Suprapubic skin (tissue), 4 donors: ENCODE measurements around the gene RAB18. TPM values are rescaled to one million over a fixed set of nuclear protein-coding genes. Genes with fewer than 3 reads are reported as not detected.

Experiments
- DNase-seq, 2 donors: peaks; one replicate each; pipeline ENCODE4 v3.0.0-alpha.2; 2019; ENCODE audit warnings: low spot score in 2 of 2
- H3K27ac ChIP-seq: fragments of 200-600 bp; sonication (generic); one replicate; pipeline ENCODE4 v1.5.1; 2019
- H3K27me3 ChIP-seq: fragments of 200-600 bp; sonication (generic); one replicate; pipeline ENCODE4 v1.5.1; 2019
- H3K36me3 ChIP-seq: fragments of 200-600 bp; sonication (generic); one replicate; pipeline ENCODE4 v1.5.1; 2019
- H3K4me1 ChIP-seq: fragments of 200-600 bp; sonication (generic); one replicate; pipeline ENCODE4 v1.5.1; 2019
- H3K4me3 ChIP-seq: fragments of 200-600 bp; sonication (generic); one replicate; pipeline ENCODE4 v1.5.1; 2019; ENCODE audit warnings: mild to moderate bottlenecking
- H3K9me3 ChIP-seq: fragments of 200-600 bp; sonication (generic); one replicate; pipeline ENCODE4 v1.5.1; 2019
- EP300 ChIP-seq: sonication (generic); formaldehyde crosslinking; IDR thresholded peaks from one replicate; pipeline ENCODE4 v1.6.1; 2017; ENCODE audit warnings: antibody characterized with exemption
- POLR2A ChIP-seq, 2 donors: fragments of 450-650 bp; IDR thresholded peaks; one replicate each; pipeline ENCODE4 v1.6.1; 2017; ENCODE audit warnings: antibody characterized with exemption in 2 of 2, mild to moderate bottlenecking in 2 of 2, moderate library complexity in 2 of 2
- POLR2AphosphoS5 ChIP-seq, 3 donors: sonication (generic); formaldehyde crosslinking; IDR thresholded peaks; one replicate each; pipeline ENCODE4 v1.6.1; 2017; ENCODE audit warnings: antibody characterized with exemption in 3 of 3
- WGBS: methylation state at CpG from one replicate; pipeline ENCODE4 v1.1.5; 2018; 5-methylcytosine and 5-hydroxymethylcytosine counted together
- total RNA-seq, 4 donors: library from RNA; depleted of rRNA; stranded (reverse); fragments of >200 nt; gene quantifications; one replicate each; pipeline ENCODE4 v1.1.0, GENCODE V29; 2016
- TF ChIP-seq, protein P1 (sequence below), 2 donors: fragments of 200-600 bp in 1 of 2; fragments of 450-650 bp in 1 of 2; sonication (generic) in 1 of 2; IDR thresholded peaks; one replicate each; pipeline ENCODE4 v1.5.1; 2016 to 2019; ENCODE audit warnings: antibody characterized with exemption in 2 of 2, mild to moderate bottlenecking in 1 of 2, moderate library complexity in 1 of 2

RAB18 gene
- total RNA-seq, 4 donors from 2014 or later: 50.1 to 78.1 (median 65.2) TPM

GRCh38 chr10:27529010-27529783, 25.1 kb downstream of the RAB18 start:
- TF ChIP-seq POLR2AphosphoS5 (IDR thresholded peaks at IDR 0.05) (no peak), EP300 (no peak), POLR2A (IDR thresholded peaks at IDR 0.05) (no peak)
- TF ChIP-seq, protein P1, sequence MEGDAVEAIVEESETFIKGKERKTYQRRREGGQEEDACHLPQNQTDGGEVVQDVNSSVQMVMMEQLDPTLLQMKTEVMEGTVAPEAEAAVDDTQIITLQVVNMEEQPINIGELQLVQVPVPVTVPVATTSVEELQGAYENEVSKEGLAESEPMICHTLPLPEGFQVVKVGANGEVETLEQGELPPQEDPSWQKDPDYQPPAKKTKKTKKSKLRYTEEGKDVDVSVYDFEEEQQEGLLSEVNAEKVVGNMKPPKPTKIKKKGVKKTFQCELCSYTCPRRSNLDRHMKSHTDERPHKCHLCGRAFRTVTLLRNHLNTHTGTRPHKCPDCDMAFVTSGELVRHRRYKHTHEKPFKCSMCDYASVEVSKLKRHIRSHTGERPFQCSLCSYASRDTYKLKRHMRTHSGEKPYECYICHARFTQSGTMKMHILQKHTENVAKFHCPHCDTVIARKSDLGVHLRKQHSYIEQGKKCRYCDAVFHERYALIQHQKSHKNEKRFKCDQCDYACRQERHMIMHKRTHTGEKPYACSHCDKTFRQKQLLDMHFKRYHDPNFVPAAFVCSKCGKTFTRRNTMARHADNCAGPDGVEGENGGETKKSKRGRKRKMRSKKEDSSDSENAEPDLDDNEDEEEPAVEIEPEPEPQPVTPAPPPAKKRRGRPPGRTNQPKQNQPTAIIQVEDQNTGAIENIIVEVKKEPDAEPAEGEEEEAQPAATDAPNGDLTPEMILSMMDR (IDR thresholded peaks at IDR 0.05): no peak
- Histone ChIP-seq H3K4me1 (peaks cover 28% of the 10 kb centered on the region), H3K36me3 (peaks cover 4% of the 10 kb centered on the region), H3K27ac (no peak overlapping the region), H3K4me3 (no peak overlapping the region), H3K27me3 (no peaks in the 10 kb centered on the region), H3K9me3 (no peaks in the 10 kb centered on the region)
- DNase-seq: no peak
- 90% methylated on average over 3 of the region's 3 CpGs for WGBS

DNA sequence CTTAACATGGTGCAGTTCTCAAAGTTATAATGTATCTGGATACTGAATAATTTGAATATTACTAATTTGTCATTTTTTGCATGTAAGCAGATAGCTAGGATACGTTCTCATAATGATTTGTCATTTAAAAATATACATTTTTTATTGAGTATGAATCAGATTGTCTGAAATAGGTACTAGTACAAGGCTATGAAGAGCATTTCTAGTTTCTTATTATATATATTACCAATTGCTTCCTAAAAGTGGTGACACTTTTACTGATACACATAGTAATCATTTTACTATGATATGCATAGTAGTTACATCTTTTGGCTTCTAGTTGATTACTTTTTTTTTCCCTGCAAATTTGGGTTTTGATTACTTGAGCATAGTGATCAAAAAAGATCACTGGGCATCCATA, 26.4 kb downstream of the RAB18 start:
- TF ChIP-seq, protein P1 (IDR thresholded peaks at IDR 0.05): no peak
- no peak for TF ChIP-seq POLR2A (IDR thresholded peaks at IDR 0.05)
- TF ChIP-seq EP300: no peak
- TF ChIP-seq POLR2AphosphoS5 (IDR thresholded peaks at IDR 0.05): no peak
- H3K4me3 ChIP-seq: no peak overlapping the region
- DNase-seq: no peak
- H3K36me3 ChIP-seq: peaks cover 12% of the 10 kb centered on the region
- H3K27me3 ChIP-seq: no peaks in the 10 kb centered on the region
- H3K9me3 ChIP-seq: no peaks in the 10 kb centered on the region
- WGBS: 60% methylated on average over 1 of the region's 1 CpG
- no peak overlapping the region for H3K27ac ChIP-seq
- H3K4me1 ChIP-seq: peaks cover 23% of the 10 kb centered on the region

DNA sequence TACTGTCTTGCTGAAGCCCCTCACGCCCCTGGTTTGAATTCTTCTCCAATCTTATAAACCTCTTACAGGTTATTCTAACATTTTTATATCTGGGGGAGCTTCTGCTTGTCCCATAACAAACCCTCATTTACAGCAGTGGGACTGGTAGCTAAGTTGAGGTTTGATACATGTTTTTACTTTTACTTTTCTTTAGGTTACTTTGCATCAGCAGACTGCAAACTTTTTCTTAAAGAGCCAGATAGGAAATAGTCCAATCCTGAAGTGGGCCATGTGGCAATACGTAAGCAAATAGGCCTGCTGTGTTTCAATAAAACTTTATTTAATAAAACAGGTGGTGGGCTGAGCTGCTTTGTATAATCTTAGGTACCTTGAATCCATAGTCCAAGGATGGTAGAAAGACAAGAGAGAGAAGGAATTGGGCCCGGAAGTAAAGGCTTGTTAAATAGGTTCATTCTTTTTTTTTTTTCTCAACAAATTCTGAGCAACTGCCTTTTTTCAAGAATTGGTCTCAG, 27.3 kb downstream of the RAB18 start:
- Histone ChIP-seq H3K9me3 (no peaks in the 10 kb centered on the region), H3K4me1 (peaks cover 14% of the 10 kb centered on the region), H3K27me3 (no peaks in the 10 kb centered on the region), H3K4me3 (no peak overlapping the region), H3K36me3 (peaks cover 15% of the 10 kb centered on the region), H3K27ac (no peak overlapping the region)
- TF ChIP-seq EP300: no peak
- TF ChIP-seq POLR2A (IDR thresholded peaks at IDR 0.05): no peak
- no peak for TF ChIP-seq POLR2AphosphoS5 (IDR thresholded peaks at IDR 0.05)
- TF ChIP-seq, protein P1 (IDR thresholded peaks at IDR 0.05): no peak
- WGBS: 91% methylated on average over 3 of the region's 3 CpGs
- DNase-seq: no peak

DNA sequence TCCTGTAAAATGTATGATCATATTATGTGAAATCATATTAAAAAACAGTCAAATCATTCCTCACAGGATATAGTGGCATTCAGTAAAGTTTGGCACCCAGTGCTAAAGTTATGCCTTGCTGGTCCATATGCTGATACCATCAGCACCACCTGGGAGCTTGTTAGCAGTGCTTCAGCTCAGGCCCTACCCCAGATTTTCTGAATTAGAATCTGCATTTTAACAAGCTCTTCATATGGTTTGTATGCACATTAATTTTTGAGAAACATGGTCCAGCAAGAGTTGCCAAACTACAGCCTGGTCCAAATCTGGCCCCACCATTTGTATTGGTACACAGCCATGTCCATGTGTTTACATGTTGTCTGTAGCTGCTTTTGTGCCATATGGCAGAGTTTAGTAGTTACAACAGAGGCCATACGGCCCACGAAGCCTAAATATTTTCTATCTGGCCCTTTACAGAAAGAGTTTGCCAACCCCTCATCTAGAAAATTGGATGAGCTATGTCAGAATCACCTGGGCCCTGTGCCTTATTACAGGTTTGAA, 30.1 kb downstream of the RAB18 start:
- H3K27me3 ChIP-seq: no peaks in the 10 kb centered on the region
- WGBS: 94% methylated on average over 2 of the region's 2 CpGs
- no peak for DNase-seq
- H3K27ac ChIP-seq: no peak overlapping the region
- no peak overlapping the region for H3K4me3 ChIP-seq
- H3K4me1 ChIP-seq: peaks cover 7% of the 10 kb centered on the region
- H3K9me3 ChIP-seq: no peaks in the 10 kb centered on the region
- peaks cover 24% of the 10 kb centered on the region for H3K36me3 ChIP-seq
- TF ChIP-seq, protein P1 (IDR thresholded peaks at IDR 0.05): no peak
- TF ChIP-seq EP300 (no peak), POLR2AphosphoS5 (IDR thresholded peaks at IDR 0.05) (no peak), POLR2A (IDR thresholded peaks at IDR 0.05) (no peak)

DNA sequence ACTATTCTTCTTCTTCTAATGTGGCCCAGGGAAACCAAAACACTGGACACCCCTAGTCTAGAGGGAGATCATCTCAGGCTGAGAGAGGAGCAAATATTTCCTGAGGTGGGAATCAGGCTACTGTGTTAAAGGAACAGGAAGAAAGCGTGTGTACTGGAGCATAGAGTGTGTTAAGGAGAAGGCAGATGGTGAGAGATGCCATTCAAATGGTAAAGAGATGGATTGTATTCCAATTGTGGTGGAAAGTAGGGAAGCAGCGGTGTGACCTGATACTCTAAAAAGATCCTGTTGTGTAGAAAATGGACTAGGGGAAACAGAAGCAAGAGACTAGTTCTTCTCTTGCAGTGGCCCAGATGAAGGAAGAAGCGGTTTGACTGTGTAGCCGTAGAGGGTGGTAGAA, 31.2 kb downstream of the RAB18 start:
- Histone ChIP-seq H3K4me3 (no peak overlapping the region), H3K9me3 (no peaks in the 10 kb centered on the region), H3K36me3 (peaks cover 24% of the 10 kb centered on the region), H3K4me1 (no peaks in the 10 kb centered on the region), H3K27me3 (no peaks in the 10 kb centered on the region), H3K27ac (no peak overlapping the region)
- TF ChIP-seq EP300 (no peak), POLR2AphosphoS5 (IDR thresholded peaks at IDR 0.05) (no peak), POLR2A (IDR thresholded peaks at IDR 0.05) (no peak)
- TF ChIP-seq, protein P1 (IDR thresholded peaks at IDR 0.05): no peak
- DNase-seq: no peak
- 100% methylated on average over 4 of the region's 4 CpGs for WGBS
